CD4-positive, CD25-positive, alpha-beta regulatory T cell (primary cell): Measurements from ENCODE around the gene IMPA2. TPM values are rescaled to one million over a fixed set of nuclear protein-coding genes. Genes with fewer than 3 reads are reported as not detected.

Source experiments
- ATAC-seq, 2 donors: fragments of 150-1000 bp; cut with Tn5 transposase; one replicate each; pipeline ENCODE4 v1.10.0; 2021; ENCODE audit warnings: low read depth in 2 of 2, moderate number of reproducible peaks in 2 of 2, moderate library complexity in 1 of 2
- DNase-seq, 3 donors: peaks; one replicate each; pipeline versions ENCODE4 v3.0.0 to v3.0.0-alpha.2; 2012 to 2022; ENCODE audit warnings: mixed read lengths in 1 of 3
- H3K27ac ChIP-seq: one replicate; pipeline ENCODE4 v1.7.0; 2013; ENCODE audit warnings: mild to moderate bottlenecking, low read length; ENCODE audit not compliant: insufficient read depth, poor library complexity, severe bottlenecking
- H3K27me3 ChIP-seq: one replicate; pipeline ENCODE4 v1.7.0; 2013; ENCODE audit warnings: low read length; ENCODE audit not compliant: control insufficient read depth, insufficient read depth
- H3K36me3 ChIP-seq: one replicate; pipeline ENCODE4 v1.7.0; 2013; ENCODE audit warnings: mild to moderate bottlenecking, low read length, moderate library complexity; ENCODE audit not compliant: control insufficient read depth, insufficient read depth
- H3K4me1 ChIP-seq: 2 replicates; pipeline ENCODE4 v1.7.0; 2013; ENCODE audit warnings: mild to moderate bottlenecking, low read length; ENCODE audit not compliant: insufficient read depth, control insufficient read depth, poor library complexity, severe bottlenecking
- H3K4me3 ChIP-seq: one replicate; pipeline ENCODE4 v1.7.0; 2013; ENCODE audit warnings: low read depth, mild to moderate bottlenecking, low read length, moderate library complexity
- H3K9me3 ChIP-seq, 2 experiments: 1 replicate in 1 of 2; 2 replicates in 1 of 2; pipeline ENCODE4 v1.7.0; 2013; ENCODE audit warnings: low read length in 2 of 2, mild to moderate bottlenecking in 1 of 2, moderate library complexity in 1 of 2; ENCODE audit not compliant: control insufficient read depth in 2 of 2
- H3K27ac Mint-ChIP-seq, 3 donors: one replicate each; pipeline ENCODE4 v1.8.0; 2020 to 2022; ENCODE audit warnings: mild to moderate bottlenecking in 3 of 3, mixed read lengths in 3 of 3, moderate library complexity in 2 of 3
- H3K27me3 Mint-ChIP-seq: one replicate; pipeline ENCODE4 v1.8.0; 2022; ENCODE audit warnings: mild to moderate bottlenecking, mixed read lengths
- H3K36me3 Mint-ChIP-seq: one replicate; pipeline ENCODE4 v1.8.0; 2020; ENCODE audit warnings: mixed read lengths
- H3K4me1 Mint-ChIP-seq, 4 donors: one replicate each; pipeline ENCODE4 v1.8.0; 2020 to 2022; ENCODE audit warnings: mixed read lengths in 4 of 4, mild to moderate bottlenecking in 1 of 4
- H3K4me3 Mint-ChIP-seq, 4 donors: one replicate each; pipeline ENCODE4 v1.8.0; 2020 to 2022; ENCODE audit warnings: mild to moderate bottlenecking in 4 of 4, mixed read lengths in 4 of 4, moderate library complexity in 3 of 4
- H3K9me3 Mint-ChIP-seq, 7 donors: one replicate each; pipeline ENCODE4 v1.8.0; 2020 to 2022; ENCODE audit warnings: mixed read lengths in 7 of 7, mild to moderate bottlenecking in 3 of 7, moderate library complexity in 2 of 7
- polyA plus RNA-seq, 4 donors: library from polyadenylated mRNA; unstranded; fragments of 300-500 nt; fragmentation: Illumina TruSeq; gene quantifications; one replicate each; pipeline ENCODE4 v1.2.3, GENCODE V29; 2021
- total RNA-seq: library from RNA; stranded (reverse); gene quantifications from one replicate; pipeline ENCODE4 v1.2.3, GENCODE V29; 2022

The IMPA2 gene
- total and polyA plus RNA-seq, 5 donors from 2014 or later: 5.1 to 14.6 (median 6.9) TPM

GRCh38 chr18:11985586-11985985 lies 4.3 kb downstream of the IMPA2 start:
- Histone ChIP-seq H3K4me1 (peaks cover 14% of the 10 kb centered on the region), H3K4me3 (no peak overlapping the region), H3K27ac (no peak overlapping the region), H3K36me3 (no peaks in the 10 kb centered on the region), H3K27me3 (no peaks in the 10 kb centered on the region), H3K9me3 (no peaks in the 10 kb centered on the region)
- Mint-ChIP-seq H3K4me3 (no peak overlapping the region), H3K36me3 (no peaks in the 10 kb centered on the region), H3K9me3 (no peaks in the 10 kb centered on the region), H3K4me1 (peaks cover 0 to 11% (median 7%) of the 10 kb centered on the region in 4 donors), H3K27ac (no peak overlapping the region), H3K27me3 (peaks cover 4% of the 10 kb centered on the region)
- ATAC-seq (no peak), DNase-seq (no peak)

- H3K4me1 ChIP-seq: peaks cover 14% of the 10 kb centered on the region
- ATAC-seq (no peak), DNase-seq (no peak)
These were observed 4.8 kb downstream of the IMPA2 start for GRCh38 chr18:11986061-11986460.

GRCh38 chr18:11987527-11987926 lies 6.2 kb downstream of the IMPA2 start:
- Histone ChIP-seq H3K27me3 (no peaks in the 10 kb centered on the region), H3K4me1 (peaks cover 3% of the 10 kb centered on the region), H3K4me3 (no peak overlapping the region), H3K27ac (no peak overlapping the region), H3K36me3 (no peaks in the 10 kb centered on the region), H3K9me3 (no peaks in the 10 kb centered on the region)
- no peak for ATAC-seq
- Mint-ChIP-seq H3K9me3 (no peaks in the 10 kb centered on the region), H3K27me3 (peaks cover 4% of the 10 kb centered on the region), H3K27ac (no peak overlapping the region), H3K4me1 (peaks cover 0 to 5% (median 1%) of the 10 kb centered on the region in 4 donors), H3K36me3 (no peaks in the 10 kb centered on the region), H3K4me3 (no peak overlapping the region)
- DNase-seq: no peak

More at GRCh38 chr18:11986061-11986460, 4.8 kb downstream of the IMPA2 start:
- peaks cover 4% of the 10 kb centered on the region for H3K27me3 Mint-ChIP-seq
- Histone ChIP-seq H3K36me3 (no peaks in the 10 kb centered on the region), H3K27ac (no peak overlapping the region), H3K27me3 (no peaks in the 10 kb centered on the region), H3K4me3 (no peak overlapping the region), H3K9me3 (no peaks in the 10 kb centered on the region)
- H3K4me1 Mint-ChIP-seq: peaks cover 0 to 11% (median 7%) of the 10 kb centered on the region in 4 donors
- no peak overlapping the region for H3K27ac Mint-ChIP-seq
- H3K4me3 Mint-ChIP-seq: peak overlapping the region in 1 of 4 donors; percentile 38
- no peaks in the 10 kb centered on the region for H3K9me3 Mint-ChIP-seq
- no peaks in the 10 kb centered on the region for H3K36me3 Mint-ChIP-seq

GRCh38 chr18:11989174-11989573 lies 7.9 kb downstream of the IMPA2 start:
- Mint-ChIP-seq H3K36me3 (no peaks in the 10 kb centered on the region), H3K27ac (no peak overlapping the region), H3K4me3 (no peak overlapping the region), H3K27me3 (peaks cover 4% of the 10 kb centered on the region), H3K9me3 (no peaks in the 10 kb centered on the region), H3K4me1 (no peaks in the 10 kb centered on the region)
- H3K4me3 ChIP-seq: no peak overlapping the region
- H3K36me3 ChIP-seq: no peaks in the 10 kb centered on the region
- DNase-seq: no peak
- ATAC-seq: no peak
- no peaks in the 10 kb centered on the region for H3K4me1 ChIP-seq
- H3K27me3 ChIP-seq: no peaks in the 10 kb centered on the region
- no peaks in the 10 kb centered on the region for H3K9me3 ChIP-seq
- no peak overlapping the region for H3K27ac ChIP-seq

GRCh38 chr18:11989966-11990380 lies 8.7 kb downstream of the IMPA2 start:
- H3K9me3 ChIP-seq: no peaks in the 10 kb centered on the region
- DNase-seq (no peak), ATAC-seq (no peak)
- no peaks in the 10 kb centered on the region for H3K27me3 ChIP-seq
- Mint-ChIP-seq H3K36me3 (no peaks in the 10 kb centered on the region), H3K4me3 (no peak overlapping the region), H3K4me1 (peaks cover 0 to 2% (median 0%) of the 10 kb centered on the region in 4 donors), H3K27ac (no peak overlapping the region), H3K27me3 (peaks cover 4% of the 10 kb centered on the region), H3K9me3 (no peaks in the 10 kb centered on the region)
- H3K4me3 ChIP-seq: no peak overlapping the region
- H3K36me3 ChIP-seq: no peaks in the 10 kb centered on the region
- no peaks in the 10 kb centered on the region for H3K4me1 ChIP-seq
- no peak overlapping the region for H3K27ac ChIP-seq

- ATAC-seq (no peak), DNase-seq (no peak)
- Mint-ChIP-seq H3K9me3 (no peaks in the 10 kb centered on the region), H3K36me3 (no peaks in the 10 kb centered on the region), H3K27ac (no peak overlapping the region), H3K27me3 (peaks cover 4% of the 10 kb centered on the region), H3K4me1 (peaks cover 3 to 6% (median 4%) of the 10 kb centered on the region in 4 donors), H3K4me3 (no peak overlapping the region)
- Histone ChIP-seq H3K36me3 (no peaks in the 10 kb centered on the region), H3K4me3 (no peak overlapping the region), H3K4me1 (peaks cover under 1% of the 10 kb centered on the region), H3K9me3 (no peaks in the 10 kb centered on the region), H3K27ac (no peak overlapping the region), H3K27me3 (no peaks in the 10 kb centered on the region)
These were observed 9.2 kb downstream of the IMPA2 start for GRCh38 chr18:11990539-11990938.

- Histone ChIP-seq H3K27ac (no peak overlapping the region), H3K9me3 (no peaks in the 10 kb centered on the region), H3K4me3 (no peak overlapping the region), H3K36me3 (no peaks in the 10 kb centered on the region), H3K4me1 (peaks cover 6% of the 10 kb centered on the region), H3K27me3 (no peaks in the 10 kb centered on the region)
- Mint-ChIP-seq H3K36me3 (no peaks in the 10 kb centered on the region), H3K9me3 (no peaks in the 10 kb centered on the region), H3K27me3 (peaks cover 4% of the 10 kb centered on the region), H3K4me1 (peaks cover 7 to 11% (median 8%) of the 10 kb centered on the region in 4 donors), H3K4me3 (no peak overlapping the region), H3K27ac (no peak overlapping the region)
- no peak for DNase-seq
- no peak for ATAC-seq
These were observed 9.9 kb downstream of the IMPA2 start for GRCh38 chr18:11991021-11991795.
